ENCODE measurements around the gene CRHR1. TPM values are rescaled to one million over a fixed set of nuclear protein-coding genes. Genes with fewer than 3 reads are reported as not detected.

CRHR1 gene
- total RNA-seq, 2 donors from 2014 or later = not detected

DNA sequence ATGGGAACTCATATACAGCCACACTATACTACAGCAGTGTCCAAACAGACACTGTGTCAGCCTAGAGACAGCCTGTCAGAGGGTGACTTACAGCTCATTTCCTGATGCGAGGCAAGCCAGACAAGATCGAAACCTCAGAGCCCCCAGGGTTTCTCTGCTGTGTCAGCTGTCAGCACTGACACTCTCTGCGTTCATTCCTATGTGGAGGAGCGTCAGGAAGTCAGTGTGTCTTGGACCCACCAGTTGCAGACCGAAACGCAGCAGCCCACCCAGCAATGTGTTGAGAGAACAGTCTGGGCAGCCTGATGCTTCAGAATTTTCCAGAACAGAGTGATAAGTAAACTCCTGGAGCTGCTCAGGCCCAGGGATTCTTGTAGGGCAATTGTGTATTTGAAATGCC is 89.6 kb downstream of the CRHR1 start:
- H3K4me1 ChIP-seq = no peaks in the 10 kb centered on the region
- 26 to 33% methylated on average over 6 of the region's 6 CpGs for WGBS, 2 donors
- H3K27me3 ChIP-seq = peaks cover 0 to 4% of the 10 kb centered on the region in 2 donors
- H3K36me3 ChIP-seq (replicated peaks in 1 of 2; ENCODE audit: insufficient read depth in 1 of 2, low read depth in 2 of 2) = no peaks in the 10 kb centered on the region
- no peak overlapping the region for H3K4me3 ChIP-seq
- no peak for ATAC-seq
- no peaks in the 10 kb centered on the region for H3K9me3 ChIP-seq
- intact Hi-C loops (cut with DNase I) = no loop called here
- no peak for DNase-seq
- TF ChIP-seq, protein P1, sequence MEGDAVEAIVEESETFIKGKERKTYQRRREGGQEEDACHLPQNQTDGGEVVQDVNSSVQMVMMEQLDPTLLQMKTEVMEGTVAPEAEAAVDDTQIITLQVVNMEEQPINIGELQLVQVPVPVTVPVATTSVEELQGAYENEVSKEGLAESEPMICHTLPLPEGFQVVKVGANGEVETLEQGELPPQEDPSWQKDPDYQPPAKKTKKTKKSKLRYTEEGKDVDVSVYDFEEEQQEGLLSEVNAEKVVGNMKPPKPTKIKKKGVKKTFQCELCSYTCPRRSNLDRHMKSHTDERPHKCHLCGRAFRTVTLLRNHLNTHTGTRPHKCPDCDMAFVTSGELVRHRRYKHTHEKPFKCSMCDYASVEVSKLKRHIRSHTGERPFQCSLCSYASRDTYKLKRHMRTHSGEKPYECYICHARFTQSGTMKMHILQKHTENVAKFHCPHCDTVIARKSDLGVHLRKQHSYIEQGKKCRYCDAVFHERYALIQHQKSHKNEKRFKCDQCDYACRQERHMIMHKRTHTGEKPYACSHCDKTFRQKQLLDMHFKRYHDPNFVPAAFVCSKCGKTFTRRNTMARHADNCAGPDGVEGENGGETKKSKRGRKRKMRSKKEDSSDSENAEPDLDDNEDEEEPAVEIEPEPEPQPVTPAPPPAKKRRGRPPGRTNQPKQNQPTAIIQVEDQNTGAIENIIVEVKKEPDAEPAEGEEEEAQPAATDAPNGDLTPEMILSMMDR (IDR thresholded peaks at IDR 0.05) = no peak
- TF ChIP-seq POLR2A (IDR thresholded peaks at IDR 0.05) = no peak
- H3K27ac ChIP-seq = no peak overlapping the region

DNA sequence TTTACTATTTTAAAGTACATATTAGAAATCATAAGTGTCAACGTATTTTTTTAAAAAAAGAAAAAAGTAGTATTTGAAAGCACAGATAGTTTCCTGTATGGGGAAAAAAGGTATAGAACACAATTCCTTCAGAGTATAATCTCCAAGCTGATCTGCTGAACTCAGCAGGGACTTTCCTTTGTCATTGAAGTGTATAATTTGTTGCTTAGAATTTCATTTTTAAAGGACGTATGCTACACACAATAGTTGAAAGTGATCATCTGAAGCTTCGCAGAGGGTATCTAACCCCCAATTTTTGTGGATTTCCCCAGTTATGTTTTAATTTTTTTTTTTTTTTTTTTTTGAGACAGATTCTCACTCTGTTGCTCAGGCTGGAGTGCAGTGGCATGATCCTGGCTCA is 90.0 kb downstream of the CRHR1 start:
- Histone ChIP-seq H3K27ac (no peak overlapping the region), H3K9me3 (no peaks in the 10 kb centered on the region), H3K4me3 (no peak overlapping the region), H3K36me3 (replicated peaks in 1 of 2; ENCODE audit: insufficient read depth in 1 of 2, low read depth in 2 of 2) (no peaks in the 10 kb centered on the region), H3K27me3 (peaks cover 0 to 4% of the 10 kb centered on the region in 2 donors), H3K4me1 (no peaks in the 10 kb centered on the region)
- ATAC-seq = no peak
- 40 to 44% methylated on average over 3 of the region's 3 CpGs for WGBS, 2 donors
- intact Hi-C loops (cut with DNase I) = no loop called here
- TF ChIP-seq, protein P1 (IDR thresholded peaks at IDR 0.05) = no peak
- TF ChIP-seq POLR2A (IDR thresholded peaks at IDR 0.05) = no peak
- no peak for DNase-seq

DNA sequence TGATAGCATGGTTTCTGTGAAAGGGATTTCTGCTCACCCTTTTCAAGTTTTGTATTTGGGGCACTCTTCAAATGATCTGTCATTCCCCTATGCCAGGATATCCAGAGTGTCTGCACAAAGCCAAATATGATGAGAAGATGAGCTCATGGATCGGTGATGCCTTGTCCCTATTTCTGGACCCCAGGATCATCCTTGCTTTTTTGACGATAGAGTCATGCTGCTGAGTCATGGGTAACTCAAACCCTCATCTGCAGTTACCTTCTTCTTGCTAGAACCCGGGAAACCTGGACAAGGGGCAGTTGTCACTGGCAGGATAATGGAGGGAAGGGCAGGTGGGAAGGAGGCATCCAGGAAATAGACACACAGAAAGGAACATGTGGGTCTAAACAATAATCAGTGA is 92.4 kb downstream of the CRHR1 start:
- TF ChIP-seq POLR2A (IDR thresholded peaks at IDR 0.05) = no peak
- TF ChIP-seq, protein P1 (IDR thresholded peaks at IDR 0.05) = no peak

DNA sequence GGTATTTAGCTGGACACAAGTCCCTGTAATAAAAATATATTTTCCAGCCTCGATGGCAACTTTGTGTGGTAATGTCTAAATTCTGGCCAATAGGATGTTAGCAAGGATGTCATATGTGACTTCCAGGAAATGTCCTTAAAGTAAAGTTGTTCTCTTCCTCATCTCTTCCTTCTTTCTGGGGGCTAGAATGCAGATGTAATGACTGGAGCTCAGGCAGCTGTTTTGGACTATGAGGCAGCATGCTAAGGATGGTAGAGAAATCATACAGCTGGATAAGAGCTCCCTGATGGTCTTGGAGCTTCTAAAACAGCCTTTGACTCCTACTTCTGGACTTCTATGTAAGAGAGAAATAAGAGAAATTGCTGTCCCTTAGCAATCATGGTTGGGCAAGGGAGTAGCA is 93.3 kb downstream of the CRHR1 start:
- Histone ChIP-seq H3K27ac (no peak overlapping the region), H3K9me3 (no peaks in the 10 kb centered on the region), H3K36me3 (replicated peaks in 1 of 2; ENCODE audit: insufficient read depth in 1 of 2, low read depth in 2 of 2) (no peaks in the 10 kb centered on the region), H3K27me3 (peaks cover 0 to 4% of the 10 kb centered on the region in 2 donors), H3K4me3 (no peak overlapping the region), H3K4me1 (no peaks in the 10 kb centered on the region)
- TF ChIP-seq, protein P1 (IDR thresholded peaks at IDR 0.05) = no peak
- TF ChIP-seq POLR2A (IDR thresholded peaks at IDR 0.05) = no peak
- intact Hi-C loops (cut with DNase I) = no loop called here
- 44% methylated on average over 1 of the region's 1 CpG for WGBS, 2 donors
- DNase-seq = no peak
- no peak for ATAC-seq

More for the DNA sequence above, 92.4 kb downstream of the CRHR1 start:
- no peak overlapping the region for H3K27ac ChIP-seq
- intact Hi-C loops (cut with DNase I) = no loop called here
- no peaks in the 10 kb centered on the region for H3K9me3 ChIP-seq
- no peak overlapping the region for H3K4me3 ChIP-seq
- no peak for DNase-seq
- no peaks in the 10 kb centered on the region for H3K36me3 ChIP-seq (replicated peaks in 1 of 2; ENCODE audit: insufficient read depth in 1 of 2, low read depth in 2 of 2)
- peaks cover 0 to 4% of the 10 kb centered on the region in 2 donors for H3K27me3 ChIP-seq
- no peak for ATAC-seq
- H3K4me1 ChIP-seq = no peaks in the 10 kb centered on the region
- 62 to 63% methylated on average over 3 of the region's 3 CpGs for WGBS, 2 donors

DNA sequence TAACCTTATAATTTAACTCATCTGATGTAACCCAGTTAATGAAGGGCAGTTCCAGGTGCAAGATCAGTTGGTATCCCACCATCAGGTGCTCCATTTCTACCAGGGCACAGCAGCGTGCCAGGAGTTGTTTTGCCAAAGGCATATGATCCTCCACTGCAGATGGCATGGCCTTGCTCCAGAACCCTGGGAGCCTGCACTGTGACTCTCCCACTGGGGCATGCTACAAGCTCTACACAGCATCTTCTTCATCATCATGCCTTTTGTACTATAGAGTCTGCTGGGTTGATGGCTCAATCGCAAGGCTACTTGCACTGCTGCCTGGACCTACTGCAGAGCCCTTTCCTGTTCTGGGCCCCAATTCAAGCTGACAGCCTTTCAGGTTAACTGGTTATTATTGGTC is 98.9 kb downstream of the CRHR1 start:
- no peaks in the 10 kb centered on the region for H3K9me3 ChIP-seq
- H3K36me3 ChIP-seq (replicated peaks in 1 of 2; ENCODE audit: insufficient read depth in 1 of 2, low read depth in 2 of 2) = no peaks in the 10 kb centered on the region
- no peak overlapping the region for H3K4me3 ChIP-seq
- TF ChIP-seq POLR2A (IDR thresholded peaks at IDR 0.05) = no peak
- TF ChIP-seq, protein P1 (IDR thresholded peaks at IDR 0.05) = no peak
- no peaks in the 10 kb centered on the region for H3K4me1 ChIP-seq
- no peaks in the 10 kb centered on the region for H3K27me3 ChIP-seq
- WGBS, 2 donors = 90 to 95% methylated on average over 2 of the region's 2 CpGs
- DNase-seq (no peak), ATAC-seq (no peak)
- H3K27ac ChIP-seq = no peak overlapping the region
- intact Hi-C loops (cut with DNase I) = no loop called here

Data from body of pancreas (tissue), 4 donors.